Measurements from ENCODE around the gene SYNM. TPM values are rescaled to one million over a fixed set of nuclear protein-coding genes. Genes with fewer than 3 reads are reported as not detected.
A peak's percentile ranks its signal among the peaks of the same experiment; 100 is the strongest.

The SYNM gene
- total RNA-seq, 2 donors from 2014 or later, result 1.4 to 2.7 TPM

DNA sequence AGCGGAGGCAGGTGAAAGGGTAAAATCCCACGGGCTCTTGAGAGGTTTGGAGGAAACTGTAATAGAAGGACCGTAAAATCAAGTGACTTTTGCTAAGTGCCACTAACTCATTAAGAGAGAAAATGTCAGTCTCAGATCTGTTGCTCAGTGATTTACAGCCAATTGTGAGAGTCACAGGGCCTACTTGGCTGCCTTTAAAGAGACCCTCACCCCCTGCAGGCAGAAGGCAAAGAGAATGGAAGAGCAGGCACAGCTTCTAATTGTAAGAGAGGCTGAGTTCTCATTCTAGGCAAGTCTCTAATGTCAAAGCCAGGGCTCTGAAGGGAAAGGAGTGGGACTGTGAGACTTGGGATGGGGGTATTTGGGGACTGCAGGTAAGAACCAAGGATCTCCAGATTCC, 9.3 kb upstream of the SYNM start:
- Mint-ChIP-seq H3K36me3 (ENCODE audit: low read depth) (peaks cover 5% of the 10 kb centered on the region), H3K4me3 (no peak overlapping the region), H3K27me3 (peaks cover 65% of the 10 kb centered on the region), H3K4me1 (peaks cover 6% of the 10 kb centered on the region), H3K27ac (no peak overlapping the region)
- DNase-seq (no peak), ATAC-seq (no peak)
- no peaks in the 10 kb centered on the region for H3K9me3 ChIP-seq (ENCODE audit: control insufficient read depth, low read length, poor library complexity, severe bottlenecking)

GRCh38 chr15:99096173-99096893, 8.5 kb upstream of the SYNM start:
- H3K27ac Mint-ChIP-seq, result no peak overlapping the region
- DNase-seq, result no peak

DNA sequence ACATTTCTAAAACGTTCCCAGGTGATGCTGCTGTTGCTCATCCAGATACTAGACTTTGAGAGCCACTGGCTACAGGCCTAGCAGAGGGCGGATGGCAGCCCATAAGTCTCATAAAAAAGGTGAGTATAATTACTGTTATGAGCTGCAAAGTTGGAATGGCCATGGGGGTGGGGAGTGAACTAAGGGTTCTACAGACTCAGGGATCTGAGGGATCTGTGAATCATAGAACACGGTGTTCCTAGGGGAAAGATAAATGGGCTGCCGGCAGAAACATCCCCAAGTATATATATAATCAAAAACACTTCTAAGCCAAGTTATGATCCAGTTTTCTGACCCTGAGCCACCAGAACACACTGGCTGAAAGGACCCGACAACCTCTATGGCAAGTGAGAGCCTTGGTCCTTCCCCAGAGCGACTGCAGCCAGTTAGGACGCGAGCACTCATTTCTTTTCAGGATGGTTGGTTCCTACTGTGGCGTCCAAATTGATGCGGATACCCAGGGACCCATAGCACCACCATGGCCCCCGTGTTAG, 7.9 kb upstream of the SYNM start:
- Mint-ChIP-seq H3K27me3 (peaks cover 71% of the 10 kb centered on the region), H3K27ac (no peak overlapping the region), H3K36me3 (ENCODE audit: low read depth) (peaks cover 5% of the 10 kb centered on the region), H3K4me3 (no peak overlapping the region), H3K4me1 (peaks cover 7% of the 10 kb centered on the region)
- DNase-seq (no peak), ATAC-seq (no peak)
- H3K9me3 ChIP-seq (ENCODE audit: control insufficient read depth, low read length, poor library complexity, severe bottlenecking), result no peaks in the 10 kb centered on the region

More at GRCh38 chr15:99096173-99096893, 8.5 kb upstream of the SYNM start:
- no peak for ATAC-seq
- H3K9me3 ChIP-seq (ENCODE audit: control insufficient read depth, low read length, poor library complexity, severe bottlenecking), result no peaks in the 10 kb centered on the region
- Mint-ChIP-seq H3K27me3 (peaks cover 66% of the 10 kb centered on the region), H3K36me3 (ENCODE audit: low read depth) (peaks cover 5% of the 10 kb centered on the region), H3K4me1 (peaks cover 7% of the 10 kb centered on the region), H3K4me3 (no peak overlapping the region)

DNA sequence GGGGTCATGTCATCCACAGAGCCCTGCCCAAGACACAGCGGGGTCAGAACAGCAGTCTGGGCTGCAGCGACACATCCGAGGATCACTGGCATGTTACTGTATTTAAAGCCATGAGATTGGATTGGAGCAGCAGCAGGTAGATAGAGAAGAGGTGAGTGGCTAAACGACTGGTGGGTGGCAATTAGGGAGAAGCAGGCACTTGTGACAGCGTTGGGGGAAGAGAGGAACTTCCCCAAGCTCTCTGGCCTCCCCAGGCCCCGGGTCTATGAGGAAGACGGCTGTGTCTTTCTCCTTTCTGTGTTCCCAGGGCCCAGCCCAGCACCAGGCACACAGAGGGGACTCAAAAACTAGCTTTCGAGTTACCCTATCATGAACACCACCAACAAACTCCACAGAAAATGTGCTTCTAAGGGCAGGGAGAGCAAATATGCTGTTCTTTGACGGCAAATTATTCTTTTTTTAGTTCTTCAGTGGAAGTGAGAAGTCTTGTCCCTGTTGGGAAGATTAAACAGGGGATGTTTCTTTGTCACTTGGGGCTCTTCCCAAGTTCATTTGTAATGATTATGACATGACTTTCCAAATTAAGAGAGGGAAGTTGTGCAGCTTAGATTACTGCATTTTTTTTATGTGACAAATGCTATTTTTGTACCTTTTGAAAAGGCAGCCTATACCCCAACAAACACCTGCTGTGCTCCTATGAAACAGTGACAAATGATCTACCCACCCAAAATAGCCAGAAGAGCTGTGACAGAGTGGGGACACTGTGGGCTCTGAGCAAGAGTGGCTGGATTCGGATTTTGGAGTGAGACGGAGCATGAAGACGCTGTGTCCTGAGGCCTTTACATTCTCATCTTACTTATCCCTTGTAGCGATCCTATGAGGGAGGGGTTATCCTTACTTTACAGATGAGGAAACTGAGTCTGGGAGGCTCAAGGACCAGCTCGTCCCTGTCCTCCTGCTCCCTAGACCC, 7.2 kb upstream of the SYNM start:
- ATAC-seq (no peak), DNase-seq (no peak)
- H3K36me3 Mint-ChIP-seq (ENCODE audit: low read depth), result peaks cover 7% of the 10 kb centered on the region
- H3K4me3 Mint-ChIP-seq, result no peak overlapping the region
- H3K9me3 ChIP-seq (ENCODE audit: control insufficient read depth, low read length, poor library complexity, severe bottlenecking), result no peaks in the 10 kb centered on the region
- H3K27ac Mint-ChIP-seq, result no peak overlapping the region
- peaks cover 7% of the 10 kb centered on the region for H3K4me1 Mint-ChIP-seq
- peaks cover 71% of the 10 kb centered on the region for H3K27me3 Mint-ChIP-seq

- H3K9me3 ChIP-seq (ENCODE audit: control insufficient read depth, low read length, poor library complexity, severe bottlenecking), result no peaks in the 10 kb centered on the region
- Mint-ChIP-seq H3K36me3 (ENCODE audit: low read depth) (peaks cover 7% of the 10 kb centered on the region), H3K27me3 (peaks cover 78% of the 10 kb centered on the region), H3K4me1 (peaks cover 7% of the 10 kb centered on the region), H3K27ac (no peak overlapping the region), H3K4me3 (no peak overlapping the region)
- no peak for ATAC-seq
- no peak for DNase-seq
Observed at GRCh38 chr15:99098426-99098825, 6.5 kb upstream of the SYNM start.

DNA sequence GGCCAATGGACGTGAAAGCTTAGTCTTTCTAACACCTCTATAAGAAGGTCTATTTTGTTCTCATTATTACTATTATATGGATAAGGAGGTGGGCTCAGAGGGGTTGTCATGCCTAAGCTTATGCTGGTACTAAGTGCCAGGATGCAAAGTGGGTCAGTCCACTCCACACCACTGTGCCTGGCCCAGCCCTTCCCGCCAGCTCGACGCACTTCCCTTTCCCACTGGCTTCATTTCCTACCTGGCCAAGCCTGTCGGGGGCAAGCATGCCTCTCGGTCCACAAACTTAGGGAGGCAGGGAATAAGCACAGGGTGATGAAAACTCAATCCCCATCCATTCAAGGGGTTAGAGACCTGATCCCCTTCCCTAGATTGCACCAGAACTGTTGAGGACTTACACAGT, 5.9 kb upstream of the SYNM start:
- Mint-ChIP-seq H3K4me1 (peaks cover 9% of the 10 kb centered on the region), H3K27ac (no peak overlapping the region), H3K4me3 (no peak overlapping the region), H3K27me3 (peaks cover 82% of the 10 kb centered on the region), H3K36me3 (ENCODE audit: low read depth) (peaks cover 7% of the 10 kb centered on the region)
- no peak for DNase-seq
- no peaks in the 10 kb centered on the region for H3K9me3 ChIP-seq (ENCODE audit: control insufficient read depth, low read length, poor library complexity, severe bottlenecking)
- no peak for ATAC-seq

GRCh38 chr15:99099661-99100060, 5.2 kb upstream of the SYNM start:
- H3K4me3 Mint-ChIP-seq, result no peak overlapping the region
- no peak for ATAC-seq
- DNase-seq, result no peak
- no peak overlapping the region for H3K27ac Mint-ChIP-seq
- H3K4me1 Mint-ChIP-seq, result peaks cover 6% of the 10 kb centered on the region
- no peaks in the 10 kb centered on the region for H3K9me3 ChIP-seq (ENCODE audit: control insufficient read depth, low read length, poor library complexity, severe bottlenecking)
- peaks cover 76% of the 10 kb centered on the region for H3K27me3 Mint-ChIP-seq
- peaks cover 5% of the 10 kb centered on the region for H3K36me3 Mint-ChIP-seq (ENCODE audit: low read depth)

DNA sequence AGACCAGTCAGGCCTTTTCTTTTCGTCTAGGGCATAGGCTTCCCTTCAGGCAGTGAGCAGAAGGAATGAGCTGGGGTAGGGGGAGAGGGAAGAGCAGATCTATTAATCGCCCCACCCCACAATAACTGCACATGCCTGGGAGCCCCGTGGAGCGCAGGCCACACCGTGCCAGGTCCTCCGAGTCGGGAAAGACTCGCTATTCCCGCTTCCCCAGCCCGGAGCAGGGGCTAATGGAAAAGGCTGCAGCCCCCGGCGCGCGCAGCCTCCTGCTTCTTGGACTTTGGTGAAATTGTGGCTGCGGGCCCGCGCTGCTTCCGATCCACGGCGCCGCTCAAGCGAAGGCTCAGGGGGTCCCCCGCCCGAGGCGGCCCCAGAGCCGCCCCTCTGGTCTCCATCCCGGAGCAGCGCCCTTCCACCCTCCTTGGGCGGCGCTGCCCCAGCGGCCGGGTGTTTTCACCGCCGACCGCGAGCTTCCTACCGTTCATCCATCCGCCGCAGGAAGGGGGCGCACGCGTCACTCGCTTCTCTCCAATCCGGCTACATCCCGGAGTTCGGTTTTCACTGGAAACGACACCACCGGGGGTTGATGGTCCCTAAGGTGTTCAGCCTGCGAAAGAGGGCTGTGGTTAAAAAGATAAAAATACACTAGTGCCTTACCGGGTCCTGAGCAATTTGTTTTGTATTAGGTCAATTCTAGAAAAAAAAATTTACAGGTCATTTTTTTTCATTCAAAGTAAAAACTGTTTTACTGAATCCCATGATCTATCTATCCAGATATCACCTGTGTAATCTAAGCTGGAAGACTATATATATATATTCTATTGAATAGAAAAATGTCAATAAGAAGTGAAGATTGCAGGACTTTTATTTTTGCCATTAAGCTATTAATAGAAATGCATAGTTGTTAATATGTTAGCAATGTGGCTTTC, 4.4 kb upstream of the SYNM start:
- peak overlapping the region; percentile 33 for H3K4me3 Mint-ChIP-seq
- no peaks in the 10 kb centered on the region for H3K9me3 ChIP-seq (ENCODE audit: control insufficient read depth, low read length, poor library complexity, severe bottlenecking)
- ATAC-seq (peak; percentile 55), DNase-seq (no peak)
- no peak overlapping the region for H3K27ac Mint-ChIP-seq
- H3K27me3 Mint-ChIP-seq, result peaks cover 73% of the 10 kb centered on the region
- H3K36me3 Mint-ChIP-seq (ENCODE audit: low read depth), result peaks cover 5% of the 10 kb centered on the region
- peaks cover 6% of the 10 kb centered on the region for H3K4me1 Mint-ChIP-seq

DNA sequence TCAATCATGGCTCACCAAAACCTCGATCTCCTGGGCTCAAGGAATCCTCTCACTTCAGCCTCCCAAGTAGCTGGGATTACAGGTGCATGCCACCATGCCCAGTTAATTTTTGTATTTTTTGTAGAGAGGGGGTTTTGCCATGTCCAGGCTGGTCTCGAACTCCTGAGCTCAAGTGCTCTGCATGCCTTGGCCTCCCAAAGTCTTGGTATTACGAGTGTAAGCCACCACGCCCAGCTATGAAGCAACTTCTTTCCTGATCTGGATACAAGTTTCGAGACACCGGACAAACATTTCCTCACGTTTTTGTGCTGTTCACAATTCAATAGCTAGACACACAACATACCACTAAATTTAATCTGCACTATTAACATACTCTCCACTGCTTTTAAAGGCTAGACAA, 3.4 kb upstream of the SYNM start:
- H3K36me3 Mint-ChIP-seq (ENCODE audit: low read depth), result peaks cover 2% of the 10 kb centered on the region
- no peak overlapping the region for H3K4me3 Mint-ChIP-seq
- peaks cover 7% of the 10 kb centered on the region for H3K4me1 Mint-ChIP-seq
- H3K9me3 ChIP-seq (ENCODE audit: control insufficient read depth, low read length, poor library complexity, severe bottlenecking), result no peaks in the 10 kb centered on the region
- H3K27ac Mint-ChIP-seq, result no peak overlapping the region
- no peak for ATAC-seq
- peaks cover 67% of the 10 kb centered on the region for H3K27me3 Mint-ChIP-seq
- DNase-seq, result no peak

DNA sequence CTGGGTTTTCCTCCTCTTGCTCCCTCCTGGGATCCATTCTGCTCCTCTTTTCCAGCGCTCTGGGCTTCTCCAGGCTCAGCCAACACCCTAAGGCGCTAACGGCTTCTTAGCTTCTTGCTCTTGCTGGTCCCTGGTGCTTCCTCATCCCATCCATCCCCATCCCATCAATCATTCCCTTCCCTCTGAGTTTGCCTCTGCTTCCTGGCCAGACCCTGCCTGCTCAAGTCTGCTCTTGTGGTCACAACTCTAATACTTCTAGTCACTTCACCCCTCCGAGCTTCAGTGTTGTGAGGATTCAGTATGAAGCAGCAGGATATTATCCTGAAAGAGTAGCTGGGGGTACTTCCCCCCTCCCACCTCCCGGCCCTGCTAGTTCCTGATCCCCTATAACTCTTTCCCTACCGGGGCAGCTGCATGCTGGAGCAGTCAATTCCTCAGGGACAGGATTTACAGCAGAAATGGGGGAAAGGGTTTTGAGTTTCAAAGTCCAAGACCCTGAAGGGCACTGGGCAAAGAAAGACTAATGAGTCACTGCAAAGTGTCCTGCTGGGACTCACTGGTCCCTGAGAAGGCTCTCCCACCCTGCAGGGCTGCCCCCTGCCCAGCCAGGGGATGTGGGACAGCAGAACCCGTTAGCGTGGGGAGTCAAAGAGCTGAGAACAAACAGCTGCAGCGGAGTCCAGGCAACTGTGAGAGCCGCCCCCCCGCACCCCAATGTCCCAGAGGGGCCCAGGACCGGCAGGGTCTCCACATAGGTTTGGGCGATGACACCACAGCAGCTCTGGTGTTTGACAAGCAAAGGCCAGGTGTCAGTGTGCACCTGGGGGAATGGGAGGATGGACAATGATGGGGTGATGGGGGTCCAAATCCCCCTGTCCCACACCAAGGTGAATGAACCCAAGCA, 2.3 kb upstream of the SYNM start:
- peaks cover 2% of the 10 kb centered on the region for H3K36me3 Mint-ChIP-seq (ENCODE audit: low read depth)
- no peak overlapping the region for H3K27ac Mint-ChIP-seq
- H3K4me3 Mint-ChIP-seq, result no peak overlapping the region
- peaks cover 65% of the 10 kb centered on the region for H3K27me3 Mint-ChIP-seq
- no peaks in the 10 kb centered on the region for H3K9me3 ChIP-seq (ENCODE audit: control insufficient read depth, low read length, poor library complexity, severe bottlenecking)
- H3K4me1 Mint-ChIP-seq, result peaks cover 13% of the 10 kb centered on the region
- ATAC-seq, result no peak
- no peak for DNase-seq

DNA sequence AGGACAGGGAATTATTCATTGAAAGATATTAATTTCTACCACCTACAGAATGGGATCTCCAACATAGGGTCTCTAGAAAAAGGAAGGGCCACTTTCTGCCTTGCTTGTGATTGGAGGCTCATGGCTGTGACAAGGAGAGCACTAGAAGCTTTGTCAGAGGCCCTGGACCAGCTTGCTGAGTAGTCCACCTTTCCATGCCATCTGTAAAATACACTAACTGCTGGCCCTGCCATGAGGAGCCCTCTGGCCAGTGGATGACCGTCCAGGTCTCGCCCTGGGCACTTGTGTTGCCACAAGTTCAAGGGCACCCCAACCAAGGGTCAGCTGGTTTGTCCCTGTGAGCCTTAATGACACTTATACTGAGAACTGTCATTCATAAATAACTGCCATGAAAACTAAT, 1.6 kb upstream of the SYNM start:
- Mint-ChIP-seq H3K36me3 (ENCODE audit: low read depth) (peaks cover 2% of the 10 kb centered on the region), H3K27me3 (peaks cover 61% of the 10 kb centered on the region), H3K4me3 (no peak overlapping the region), H3K4me1 (peaks cover 13% of the 10 kb centered on the region), H3K27ac (no peak overlapping the region)
- no peaks in the 10 kb centered on the region for H3K9me3 ChIP-seq (ENCODE audit: control insufficient read depth, low read length, poor library complexity, severe bottlenecking)
- ATAC-seq, result no peak
- DNase-seq, result no peak

Data from T-helper 17 cell (primary cell).